ENCODE data around the gene BICRA. TPM values are rescaled to one million over a fixed set of nuclear protein-coding genes. Genes with fewer than 3 reads are reported as not detected.

BICRA gene
- polyA plus RNA-seq, 3 donors: 0.08 to 4.6 TPM; not detected in 1

- intact Hi-C loops (cut with micrococcal nuclease): loop anchor here (5.0 kb wide), 2 partner anchors 183 to 413 kb away; no protein-coding TSS in a partner anchor
- peaks cover 0 to 3% of the 10 kb centered on the region in 2 donors for H3K4me1 ChIP-seq (ENCODE audit: control insufficient read depth in 1 of 2, insufficient read depth in 2 of 2, low read length in 2 of 2)
- H3K9me3 Mint-ChIP-seq: peaks cover 0 to 4% (median 0%) of the 10 kb centered on the region in 7 donors
- no peak overlapping the region for H2AFZ ChIP-seq (ENCODE audit: insufficient read depth, low read depth, low read length, poor library complexity, severe bottlenecking)
- H3K36me3 ChIP-seq (replicated peaks in 1 of 2; ENCODE audit: control insufficient read depth in 1 of 2, insufficient read depth in 2 of 2, low read length in 2 of 2): peaks cover 46 to 69% of the 10 kb centered on the region in 2 donors
- peak overlapping the region in 1 of 2 donors; percentile 35 for H3K4me3 Mint-ChIP-seq
- no peaks in the 10 kb centered on the region for H3K27me3 ChIP-seq (ENCODE audit: control insufficient read depth in 2 of 2, insufficient read depth in 2 of 2, low read length in 2 of 2)
- TF ChIP-seq, protein P1, sequence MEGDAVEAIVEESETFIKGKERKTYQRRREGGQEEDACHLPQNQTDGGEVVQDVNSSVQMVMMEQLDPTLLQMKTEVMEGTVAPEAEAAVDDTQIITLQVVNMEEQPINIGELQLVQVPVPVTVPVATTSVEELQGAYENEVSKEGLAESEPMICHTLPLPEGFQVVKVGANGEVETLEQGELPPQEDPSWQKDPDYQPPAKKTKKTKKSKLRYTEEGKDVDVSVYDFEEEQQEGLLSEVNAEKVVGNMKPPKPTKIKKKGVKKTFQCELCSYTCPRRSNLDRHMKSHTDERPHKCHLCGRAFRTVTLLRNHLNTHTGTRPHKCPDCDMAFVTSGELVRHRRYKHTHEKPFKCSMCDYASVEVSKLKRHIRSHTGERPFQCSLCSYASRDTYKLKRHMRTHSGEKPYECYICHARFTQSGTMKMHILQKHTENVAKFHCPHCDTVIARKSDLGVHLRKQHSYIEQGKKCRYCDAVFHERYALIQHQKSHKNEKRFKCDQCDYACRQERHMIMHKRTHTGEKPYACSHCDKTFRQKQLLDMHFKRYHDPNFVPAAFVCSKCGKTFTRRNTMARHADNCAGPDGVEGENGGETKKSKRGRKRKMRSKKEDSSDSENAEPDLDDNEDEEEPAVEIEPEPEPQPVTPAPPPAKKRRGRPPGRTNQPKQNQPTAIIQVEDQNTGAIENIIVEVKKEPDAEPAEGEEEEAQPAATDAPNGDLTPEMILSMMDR (IDR thresholded peaks at IDR 0.05): no peak
- H3K4me2 ChIP-seq (replicated peaks; ENCODE audit: extremely low read depth, low read length, poor library complexity, severe bottlenecking): no peak overlapping the region
- H3K27me3 Mint-ChIP-seq (ENCODE audit: low read depth in 3 of 3): no peaks in the 10 kb centered on the region
- H3K36me3 Mint-ChIP-seq: peaks cover 38 to 72% of the 10 kb centered on the region in 2 donors
- peaks cover 3% of the 10 kb centered on the region for H3K4me1 Mint-ChIP-seq
- no peak for DNase-seq
- peaks cover 0 to 4% of the 10 kb centered on the region in 2 donors for H3K9me3 ChIP-seq (replicated peaks in 1 of 2; ENCODE audit: control insufficient read depth in 1 of 2, insufficient read depth in 1 of 2, low read length in 2 of 2)
- H3K9ac ChIP-seq (ENCODE audit: insufficient read depth, low read length, poor library complexity, severe bottlenecking): no peak overlapping the region
- H3K4me3 ChIP-seq (replicated peaks in 1 of 3; ENCODE audit: low read depth in 2 of 3, low read length in 3 of 3): no peak overlapping the region
- no peak overlapping the region for H3K27ac ChIP-seq (ENCODE audit: low read depth in 1 of 2, low read length in 2 of 2)
- peaks cover 26% of the 10 kb centered on the region for H4K20me1 ChIP-seq (ENCODE audit: insufficient read depth, low read length)
- WGBS (ENCODE audit: insufficient coverage): 97% methylated on average over 21 of the region's 26 CpGs
- peak overlapping the region in 4 of 7 donors; percentile 35 to 68 (median 58) for H3K27ac Mint-ChIP-seq
- H3K79me2 ChIP-seq (ENCODE audit: insufficient read depth, low read length): no peaks in the 10 kb centered on the region
These were observed 86.8 kb downstream of the BICRA start for GRCh38 chr19:47695533-47696262.

DNA sequence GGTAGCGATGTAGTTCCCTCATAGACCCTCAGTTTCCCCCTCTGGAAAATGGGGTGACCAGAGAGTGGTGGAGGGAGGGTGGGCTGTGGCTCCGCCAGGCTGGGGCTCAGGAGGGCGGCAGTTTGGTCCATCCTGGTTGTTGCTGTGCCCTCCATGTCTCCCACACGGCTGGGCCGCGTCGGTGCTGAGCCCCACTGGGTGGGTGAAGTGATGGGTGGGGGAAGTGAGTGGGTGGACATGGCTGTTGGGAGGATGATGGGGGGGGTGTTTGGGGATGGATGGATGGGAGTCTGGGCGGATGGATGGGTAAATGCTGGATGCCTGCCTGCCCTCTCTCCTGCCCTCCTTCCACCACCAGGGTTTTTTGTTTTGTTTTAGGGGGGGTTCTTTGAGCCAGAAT is 87.7 kb downstream of the BICRA start:
- peaks cover 26% of the 10 kb centered on the region for H4K20me1 ChIP-seq (ENCODE audit: insufficient read depth, low read length)
- no peak overlapping the region for H2AFZ ChIP-seq (ENCODE audit: insufficient read depth, low read depth, low read length, poor library complexity, severe bottlenecking)
- WGBS (ENCODE audit: insufficient coverage): 100% methylated on average over 3 of the region's 8 CpGs
- H3K9ac ChIP-seq (ENCODE audit: insufficient read depth, low read length, poor library complexity, severe bottlenecking): no peak overlapping the region
- H3K4me1 Mint-ChIP-seq: peaks cover 3% of the 10 kb centered on the region
- no peak overlapping the region for H3K4me3 ChIP-seq (replicated peaks in 1 of 3; ENCODE audit: low read depth in 2 of 3, low read length in 3 of 3)
- no peak overlapping the region for H3K27ac ChIP-seq (ENCODE audit: low read depth in 1 of 2, low read length in 2 of 2)
- TF ChIP-seq, protein P1 (IDR thresholded peaks at IDR 0.05): no peak
- intact Hi-C loops (cut with micrococcal nuclease): loop anchor here (5.0 kb wide), 2 partner anchors 184 to 414 kb away; no protein-coding TSS in a partner anchor
- H3K79me2 ChIP-seq (ENCODE audit: insufficient read depth, low read length): no peaks in the 10 kb centered on the region
- H3K4me1 ChIP-seq (ENCODE audit: control insufficient read depth in 1 of 2, insufficient read depth in 2 of 2, low read length in 2 of 2): peaks cover 0 to 3% of the 10 kb centered on the region in 2 donors
- peaks cover 48 to 70% of the 10 kb centered on the region in 2 donors for H3K36me3 ChIP-seq (replicated peaks in 1 of 2; ENCODE audit: control insufficient read depth in 1 of 2, insufficient read depth in 2 of 2, low read length in 2 of 2)
- H3K4me2 ChIP-seq (replicated peaks; ENCODE audit: extremely low read depth, low read length, poor library complexity, severe bottlenecking): no peak overlapping the region
- no peak for DNase-seq
- H3K27ac Mint-ChIP-seq: peak overlapping the region in 2 of 7 donors; percentile 35 to 71
- H3K27me3 ChIP-seq (ENCODE audit: control insufficient read depth in 2 of 2, insufficient read depth in 2 of 2, low read length in 2 of 2): no peaks in the 10 kb centered on the region
- no peaks in the 10 kb centered on the region for H3K27me3 Mint-ChIP-seq (ENCODE audit: low read depth in 3 of 3)
- peaks cover 41 to 74% of the 10 kb centered on the region in 2 donors for H3K36me3 Mint-ChIP-seq
- no peaks in the 10 kb centered on the region for H3K9me3 ChIP-seq (replicated peaks in 1 of 2; ENCODE audit: control insufficient read depth in 1 of 2, insufficient read depth in 1 of 2, low read length in 2 of 2)
- H3K9me3 Mint-ChIP-seq: peaks cover 0 to 1% (median 0%) of the 10 kb centered on the region in 7 donors
- no peak overlapping the region for H3K4me3 Mint-ChIP-seq

Data from CD14-positive monocyte (primary cell).